B cell (primary cell): ENCODE measurements around the gene KCNC1. TPM values are rescaled to one million over a fixed set of nuclear protein-coding genes. Genes with fewer than 3 reads are reported as not detected.

Experiments used
- ATAC-seq: fragments of 200-7000 bp; cut with Tn5 transposase; one replicate; pipeline ENCODE4 v1.10.0; 2021; ENCODE audit warnings: low read depth, mild to moderate bottlenecking, moderate number of reproducible peaks, moderate library complexity
- CTCF ChIA-PET: fragments of 350-600 bp; sonication (Branson Sonifier 250); formaldehyde crosslinking; loops from one replicate; lab custom pipeline; 2021; ENCODE audit warnings: antibody characterized with exemption, inconsistent platforms; lab: Charles Lee
- POLR2A ChIA-PET: fragments of 350-600 bp; sonication (Branson Sonifier 250); formaldehyde crosslinking; loops from one replicate; lab custom pipeline; 2021; ENCODE audit warnings: antibody characterized with exemption; lab: Charles Lee
- DNase-seq: peaks from one replicate; pipeline ENCODE4 v3.0.0; 2013
- H2AFZ ChIP-seq: 2 replicates; pipeline ENCODE4 v1.6.1; 2012; ENCODE audit warnings: mild to moderate bottlenecking, low read depth, low read length; ENCODE audit not compliant: insufficient read depth, poor library complexity, severe bottlenecking
- H3K27ac ChIP-seq, 2 donors: 1 replicate in 1 of 2; 2 replicates in 1 of 2; pipeline ENCODE4 v1.5.1; 2012 to 2013; ENCODE audit warnings: low read length in 2 of 2, mild to moderate bottlenecking in 2 of 2, moderate library complexity in 1 of 2
- H3K27me3 ChIP-seq, 4 experiments: fragments of 200-600 bp in 1 of 4; sonication (generic) in 1 of 4; replicated peaks in 1 of 4; 1 replicate in 2 of 4; 2 replicates in 2 of 4; pipeline versions ENCODE4 v1.6.1 to v1.7.0; 2013 to 2016; ENCODE audit warnings: low read length in 3 of 4, mild to moderate bottlenecking in 2 of 4, mixed read lengths in 1 of 4, moderate library complexity in 1 of 4; ENCODE audit not compliant: insufficient read depth in 4 of 4, control insufficient read depth in 3 of 4; ENCODE audit errors: control extremely low read depth in 1 of 4
- H3K36me3 ChIP-seq, 2 experiments: replicated peaks in 1 of 2; 1 replicate in 1 of 2; 2 replicates in 1 of 2; pipeline versions ENCODE4 v1.6.1 to v1.7.1; 2013; ENCODE audit warnings: low read length in 1 of 2; ENCODE audit not compliant: insufficient read depth in 2 of 2, control insufficient read depth in 1 of 2; ENCODE audit errors: control extremely low read depth in 1 of 2, extremely low read depth in 1 of 2
- H3K4me1 ChIP-seq, 2 donors: fragments of 200-600 bp in 1 of 2; sonication (generic) in 1 of 2; 1 replicate in 1 of 2; 2 replicates in 1 of 2; pipeline versions ENCODE4 v1.5.1 to v1.6.1; 2013 to 2017; ENCODE audit warnings: low read length in 2 of 2; ENCODE audit not compliant: control insufficient read depth in 2 of 2, insufficient read depth in 2 of 2
- H3K4me2 ChIP-seq: replicated peaks from 2 replicates; pipeline ENCODE3; 2012; ENCODE audit warnings: mild to moderate bottlenecking, low read depth, low read length; ENCODE audit not compliant: poor library complexity, severe bottlenecking
- H3K4me3 ChIP-seq, 5 experiments: fragments of 200-600 bp in 1 of 5; sonication (generic) in 1 of 5; 1 replicate in 3 of 5; 2 replicates in 2 of 5; pipeline versions ENCODE4 v1.5.1 to v1.7.0; 2011 to 2016; ENCODE audit warnings: low read length in 4 of 5, mild to moderate bottlenecking in 4 of 5, low read depth in 2 of 5, control low read depth in 1 of 5, moderate library complexity in 1 of 5; ENCODE audit not compliant: insufficient read depth in 1 of 5; ENCODE audit errors: control extremely low read depth in 1 of 5, extremely low read depth in 1 of 5
- H3K79me2 ChIP-seq: fragments of 200-600 bp; sonication (generic); one replicate; pipeline ENCODE4 v1.6.0; 2016; ENCODE audit warnings: low read length; ENCODE audit not compliant: control insufficient read depth, insufficient read depth
- H3K9ac ChIP-seq: fragments of 200-600 bp; sonication (generic); 2 replicates; pipeline ENCODE4 v1.6.1; 2017; ENCODE audit warnings: mild to moderate bottlenecking, low read length, moderate library complexity
- H3K9me3 ChIP-seq, 3 donors: one replicate each; pipeline versions ENCODE4 v1.6.1 to v1.7.1; 2013; ENCODE audit warnings: low read length in 2 of 3; ENCODE audit not compliant: control insufficient read depth in 2 of 3, insufficient read depth in 1 of 3; ENCODE audit errors: control extremely low read depth in 1 of 3
- H4K20me1 ChIP-seq: 2 replicates; pipeline ENCODE4 v1.6.0; 2012; ENCODE audit warnings: mild to moderate bottlenecking, low read length; ENCODE audit not compliant: insufficient read depth, control insufficient read depth, poor library complexity, severe bottlenecking
- H3K27ac Mint-ChIP-seq: one replicate; pipeline ENCODE4 v1.8.0; 2021; ENCODE audit warnings: mixed read lengths
- H3K27me3 Mint-ChIP-seq: one replicate; pipeline ENCODE4 v1.8.0; 2021; ENCODE audit warnings: mixed read lengths
- H3K4me1 Mint-ChIP-seq: one replicate; pipeline ENCODE4 v1.8.0; 2021; ENCODE audit warnings: mixed read lengths
- H3K4me3 Mint-ChIP-seq: one replicate; pipeline ENCODE4 v1.8.0; 2021; ENCODE audit warnings: mixed read lengths
- H3K9me3 Mint-ChIP-seq: one replicate; pipeline ENCODE4 v1.8.0; 2022; ENCODE audit warnings: mixed read lengths; ENCODE audit not compliant: insufficient read depth
- EZH2 ChIP-seq: IDR thresholded peaks from 2 replicates; pipeline ENCODE4 v1.6.1; 2012; ENCODE audit warnings: borderline replicate concordance, low read depth, mild to moderate bottlenecking, moderate library complexity, low read length; ENCODE audit not compliant: insufficient read depth, poor library complexity, severe bottlenecking
- WGBS: methylation state at CpG from one replicate; pipeline ENCODE4 v1.1.5; 2013; ENCODE audit warnings: missing lambda C conversion rate; ENCODE audit not compliant: insufficient coverage; 5-methylcytosine and 5-hydroxymethylcytosine counted together
- intact Hi-C: fragments of 100-400 bp; cut with micrococcal nuclease; formaldehyde crosslinking; loops from one replicate; pipeline ENCODE4 v1.10.0; 2022
- polyA plus RNA-seq: library from polyadenylated mRNA; depleted of rRNA; stranded (reverse); fragments of >200 nt; gene quantifications from 2 replicates; pipeline ENCODE4 v1.2.3, GENCODE V29; 2012
- total RNA-seq, 2 donors: library from RNA; stranded (reverse); fragments of 120-200 nt in 1 of 2; gene quantifications; 1 replicate in 1 of 2; 2 replicates in 1 of 2; pipeline versions ENCODE4 v1.2.3 to v1.2.4, GENCODE V29; 2013 to 2022
- TF ChIP-seq, protein P1 (sequence below): fragments of 200-600 bp; IDR thresholded peaks from one replicate; pipeline ENCODE4 v1.8.0; 2022; ENCODE audit warnings: antibody characterized with exemption, mild to moderate bottlenecking

The KCNC1 gene
- total and polyA plus RNA-seq, 2 donors (not counting 1 experiment from before 2014, with no cell fraction given) = not detected

- no peak for ATAC-seq
- H3K27me3 Mint-ChIP-seq = peaks cover 43% of the 10 kb centered on the region
- POLR2A ChIA-PET = no interaction called here
- intact Hi-C loops = no loop called here
- H3K9me3 ChIP-seq = peaks cover 0 to 12% (median 0%) of the 10 kb centered on the region in 3 donors
- no peaks in the 10 kb centered on the region for H3K9me3 Mint-ChIP-seq
- H3K4me3 Mint-ChIP-seq = no peak overlapping the region
- WGBS = 80% methylated on average over 7 of the region's 10 CpGs
- H3K4me1 Mint-ChIP-seq = no peaks in the 10 kb centered on the region
- no peak overlapping the region for H3K4me3 ChIP-seq
- DNase-seq = no peak
- no peak overlapping the region for H3K4me2 ChIP-seq
- H3K27me3 ChIP-seq = peaks cover 0 to 41% (median 14%) of the 10 kb centered on the region in 4 experiments
- no peaks in the 10 kb centered on the region for H3K4me1 ChIP-seq
- no peaks in the 10 kb centered on the region for H3K36me3 ChIP-seq
- CTCF ChIA-PET = no interaction called here
- H3K9ac ChIP-seq = no peak overlapping the region
- H3K27ac ChIP-seq = no peak overlapping the region
- no peak overlapping the region for H2AFZ ChIP-seq
- H3K79me2 ChIP-seq = no peaks in the 10 kb centered on the region
- no peak overlapping the region for H3K27ac Mint-ChIP-seq
- no peaks in the 10 kb centered on the region for H4K20me1 ChIP-seq
- TF ChIP-seq EZH2 = no peak
- TF ChIP-seq, protein P1, sequence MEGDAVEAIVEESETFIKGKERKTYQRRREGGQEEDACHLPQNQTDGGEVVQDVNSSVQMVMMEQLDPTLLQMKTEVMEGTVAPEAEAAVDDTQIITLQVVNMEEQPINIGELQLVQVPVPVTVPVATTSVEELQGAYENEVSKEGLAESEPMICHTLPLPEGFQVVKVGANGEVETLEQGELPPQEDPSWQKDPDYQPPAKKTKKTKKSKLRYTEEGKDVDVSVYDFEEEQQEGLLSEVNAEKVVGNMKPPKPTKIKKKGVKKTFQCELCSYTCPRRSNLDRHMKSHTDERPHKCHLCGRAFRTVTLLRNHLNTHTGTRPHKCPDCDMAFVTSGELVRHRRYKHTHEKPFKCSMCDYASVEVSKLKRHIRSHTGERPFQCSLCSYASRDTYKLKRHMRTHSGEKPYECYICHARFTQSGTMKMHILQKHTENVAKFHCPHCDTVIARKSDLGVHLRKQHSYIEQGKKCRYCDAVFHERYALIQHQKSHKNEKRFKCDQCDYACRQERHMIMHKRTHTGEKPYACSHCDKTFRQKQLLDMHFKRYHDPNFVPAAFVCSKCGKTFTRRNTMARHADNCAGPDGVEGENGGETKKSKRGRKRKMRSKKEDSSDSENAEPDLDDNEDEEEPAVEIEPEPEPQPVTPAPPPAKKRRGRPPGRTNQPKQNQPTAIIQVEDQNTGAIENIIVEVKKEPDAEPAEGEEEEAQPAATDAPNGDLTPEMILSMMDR = no peak
Observed at GRCh38 chr11:17724020-17724908, 10.3 kb upstream of the KCNC1 start.

DNA sequence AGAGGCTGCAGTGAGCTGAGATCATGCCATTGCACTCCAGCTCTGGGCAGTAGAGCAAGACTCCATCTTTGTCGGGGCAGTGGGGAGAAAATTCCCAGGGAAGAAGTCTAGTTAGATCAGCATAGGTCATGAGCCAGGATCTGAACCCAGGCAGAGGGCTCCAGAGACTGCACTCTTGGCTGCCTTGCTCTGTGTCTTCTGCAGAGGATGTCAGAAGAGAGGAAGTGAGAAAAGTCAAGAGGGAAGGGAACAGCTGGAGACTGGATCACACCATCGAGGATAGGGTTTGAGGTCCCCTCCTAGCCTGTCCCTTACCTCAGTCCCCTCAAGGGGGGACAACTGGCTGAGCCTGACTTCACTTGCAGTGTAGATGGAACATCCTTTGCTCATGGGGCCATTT, 9.4 kb upstream of the KCNC1 start:
- Mint-ChIP-seq H3K9me3 (no peaks in the 10 kb centered on the region), H3K4me1 (no peaks in the 10 kb centered on the region), H3K27me3 (peaks cover 45% of the 10 kb centered on the region), H3K27ac (no peak overlapping the region), H3K4me3 (no peak overlapping the region)
- intact Hi-C loops = no loop called here
- H3K27ac ChIP-seq = no peak overlapping the region
- H3K9me3 ChIP-seq = peaks cover 0 to 14% (median 0%) of the 10 kb centered on the region in 3 donors
- peaks cover 0 to 40% (median 14%) of the 10 kb centered on the region in 4 experiments for H3K27me3 ChIP-seq
- H3K9ac ChIP-seq = no peak overlapping the region
- no peak overlapping the region for H3K4me2 ChIP-seq
- ATAC-seq = no peak
- H2AFZ ChIP-seq = no peak overlapping the region
- TF ChIP-seq, protein P1 = no peak
- no peak for TF ChIP-seq EZH2
- no peaks in the 10 kb centered on the region for H3K79me2 ChIP-seq
- H4K20me1 ChIP-seq = no peaks in the 10 kb centered on the region
- WGBS = 86% methylated on average over 1 of the region's 2 CpGs
- H3K36me3 ChIP-seq = no peaks in the 10 kb centered on the region
- POLR2A ChIA-PET = no interaction called here
- H3K4me3 ChIP-seq = no peak overlapping the region
- H3K4me1 ChIP-seq = no peaks in the 10 kb centered on the region
- CTCF ChIA-PET = no interaction called here
- no peak for DNase-seq
